Activated CD8-positive, alpha-beta T cell treated with anti-CD3 and anti-CD28 coated beads, Interleukin-2, amount 10 ng/mL, durations not matched to agents 7 days and 5 days (primary cell): Measurements from ENCODE around the gene IGFBP5. TPM values are rescaled to one million over a fixed set of nuclear protein-coding genes. Genes with fewer than 3 reads are reported as not detected.
A peak's percentile ranks its signal among the peaks of the same experiment; 100 is the strongest.

Experiments
- ATAC-seq: fragments of 150-1000 bp; cut with Tn5 transposase; one replicate; pipeline ENCODE4 v1.10.0; 2021; ENCODE audit warnings: moderate library complexity
- CTCF ChIA-PET: fragments of 350-600 bp; sonication (Branson Sonifier 250); formaldehyde crosslinking; loops from one replicate; lab custom pipeline; 2021; ENCODE audit warnings: antibody characterized with exemption; lab: Charles Lee
- POLR2A ChIA-PET: fragments of 350-600 bp; sonication (Branson Sonifier 250); formaldehyde crosslinking; loops from one replicate; lab custom pipeline; 2021; ENCODE audit warnings: antibody characterized with exemption; lab: Charles Lee
- DNase-seq: peaks from one replicate; pipeline ENCODE4 v3.0.0-alpha.2; 2020
- H3K27ac Mint-ChIP-seq: one replicate; pipeline ENCODE4 v1.8.0; 2021; ENCODE audit warnings: mild to moderate bottlenecking, mixed read lengths
- H3K27me3 Mint-ChIP-seq: one replicate; pipeline ENCODE4 v1.8.0; 2021; ENCODE audit warnings: low read depth, mixed read lengths
- H3K36me3 Mint-ChIP-seq: one replicate; pipeline ENCODE4 v1.8.0; 2021; ENCODE audit warnings: low read depth, mixed read lengths
- H3K4me1 Mint-ChIP-seq: one replicate; pipeline ENCODE4 v1.8.0; 2021; ENCODE audit warnings: low read depth, mixed read lengths
- H3K4me3 Mint-ChIP-seq: one replicate; pipeline ENCODE4 v1.8.0; 2021; ENCODE audit warnings: mild to moderate bottlenecking, mixed read lengths
- H3K9me3 Mint-ChIP-seq: one replicate; pipeline ENCODE4 v1.8.0; 2022; ENCODE audit warnings: mixed read lengths; ENCODE audit not compliant: insufficient read depth
- total RNA-seq, 2 experiments: library from RNA; stranded (reverse); gene quantifications; one replicate each; pipeline ENCODE4 v1.2.3, GENCODE V29; 2021

The IGFBP5 gene
- total RNA-seq, 2 experiments from 2014 or later = 0.08 to 0.18 TPM

GRCh38 chr2:216693414-216694080 lies 1.8 kb downstream of the IGFBP5 start:
- CTCF ChIA-PET = interaction anchor here (0.5 to 2.1 kb wide), 11 partner anchors 10 to 1063 kb away, joined by 3 to 11 read pairs (median 3); no protein-coding TSS in a partner anchor
- DNase-seq (peak; percentile 35), ATAC-seq (no peak)
- Mint-ChIP-seq H3K36me3 (no peaks in the 10 kb centered on the region), H3K27ac (no peak overlapping the region), H3K9me3 (no peaks in the 10 kb centered on the region), H3K4me1 (peaks cover 41% of the 10 kb centered on the region), H3K4me3 (peak overlapping the region; percentile 59), H3K27me3 (peaks cover 65% of the 10 kb centered on the region)
- POLR2A ChIA-PET = interaction anchor here (0.7 kb wide), 2 partner anchors 744 to 1039 kb away, joined by 3 read pairs; no protein-coding TSS in a partner anchor

- Mint-ChIP-seq H3K27ac (peak overlapping the region; percentile 80), H3K4me1 (peaks cover 41% of the 10 kb centered on the region), H3K36me3 (no peaks in the 10 kb centered on the region), H3K4me3 (peak overlapping the region; percentile 85), H3K27me3 (peaks cover 63% of the 10 kb centered on the region), H3K9me3 (no peaks in the 10 kb centered on the region)
- POLR2A ChIA-PET = interaction anchor here (0.6 to 0.7 kb wide), 2 partner anchors 745 to 1003 kb away, joined by 3 read pairs; no protein-coding TSS in a partner anchor
- CTCF ChIA-PET = interaction anchor here (0.7 to 2.1 kb wide), 5 partner anchors 10 to 1064 kb away, joined by 3 to 11 read pairs (median 3); no protein-coding TSS in a partner anchor
- ATAC-seq = peak; percentile 70
- DNase-seq = peak; percentile 89
Measured at GRCh38 chr2:216692636-216693413, 2.5 kb downstream of the IGFBP5 start.

GRCh38 chr2:216690853-216691741 lies 4.3 kb downstream of the IGFBP5 start:
- peaks cover 52% of the 10 kb centered on the region for H3K27me3 Mint-ChIP-seq
- ChIA-PET CTCF (interaction anchor here (1.0 to 1.4 kb wide), 3 partner anchors 9 to 1022 kb away, joined by 3 read pairs; no protein-coding TSS in a partner anchor), POLR2A (no interaction called here)
- H3K4me3 Mint-ChIP-seq = peak overlapping the region; percentile 59
- no peak overlapping the region for H3K27ac Mint-ChIP-seq
- DNase-seq (peak; percentile 54), ATAC-seq (peak; percentile 31)
- H3K4me1 Mint-ChIP-seq = peaks cover 38% of the 10 kb centered on the region
- no peaks in the 10 kb centered on the region for H3K9me3 Mint-ChIP-seq
- H3K36me3 Mint-ChIP-seq = no peaks in the 10 kb centered on the region

DNA sequence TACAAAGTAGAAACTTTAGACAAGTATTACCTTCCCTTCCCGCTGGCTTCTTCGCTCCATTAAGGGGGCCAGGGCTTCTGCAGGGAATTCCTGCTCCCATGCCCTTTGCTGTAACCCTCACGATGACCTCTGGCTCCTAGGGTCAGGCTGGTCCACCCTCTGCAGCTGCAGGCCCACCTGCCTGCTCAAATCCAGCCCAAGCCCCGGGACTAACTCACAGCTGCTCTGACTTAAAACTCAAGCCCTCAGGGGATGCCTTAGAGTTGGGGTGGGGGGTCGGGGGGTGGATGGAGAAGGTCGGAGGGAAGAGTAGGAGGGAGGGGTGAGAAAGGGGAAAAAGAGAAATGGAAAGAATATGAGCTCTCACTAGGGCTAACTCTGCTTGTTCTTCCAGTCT lies 4.9 kb downstream of the IGFBP5 start:
- Mint-ChIP-seq H3K36me3 (no peaks in the 10 kb centered on the region), H3K27ac (no peak overlapping the region), H3K9me3 (no peaks in the 10 kb centered on the region), H3K4me1 (peaks cover 37% of the 10 kb centered on the region), H3K27me3 (peaks cover 47% of the 10 kb centered on the region), H3K4me3 (no peak overlapping the region)
- no peak for ATAC-seq
- CTCF ChIA-PET = interaction anchor here (1.4 kb wide), 1 partner anchor 1023 kb away, joined by 3 read pairs; no protein-coding TSS in a partner anchor
- POLR2A ChIA-PET = no interaction called here
- DNase-seq = no peak

DNA sequence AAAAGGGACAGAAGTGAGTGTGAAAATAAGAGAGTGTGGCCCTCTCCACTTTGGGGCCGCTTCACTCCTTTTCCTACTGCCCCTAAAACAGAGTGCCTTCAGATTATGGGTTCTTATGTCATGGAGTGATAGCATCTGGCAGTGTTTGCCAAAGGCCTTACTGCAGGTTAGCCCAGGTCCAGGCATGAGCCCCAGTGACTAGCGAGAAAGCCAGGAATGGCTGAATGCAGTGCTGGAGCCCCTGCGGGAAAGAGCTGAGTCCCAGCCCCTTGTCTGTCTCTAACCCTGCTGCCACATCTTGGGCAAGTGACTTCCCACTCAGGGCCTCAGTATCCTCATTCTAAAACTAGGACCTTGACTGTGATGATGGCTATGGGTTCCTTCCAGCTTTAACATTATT lies 6.0 kb downstream of the IGFBP5 start:
- Mint-ChIP-seq H3K36me3 (no peaks in the 10 kb centered on the region), H3K27me3 (peaks cover 45% of the 10 kb centered on the region), H3K4me3 (no peak overlapping the region), H3K9me3 (no peaks in the 10 kb centered on the region), H3K4me1 (peaks cover 32% of the 10 kb centered on the region), H3K27ac (no peak overlapping the region)
- CTCF ChIA-PET = interaction anchor here (1.6 kb wide), 1 partner anchor 477 kb away, joined by 5 read pairs; no protein-coding TSS in a partner anchor
- no peak for ATAC-seq
- POLR2A ChIA-PET = no interaction called here
- DNase-seq = no peak

GRCh38 chr2:216688731-216689340 lies 6.5 kb downstream of the IGFBP5 start:
- no peak overlapping the region for H3K27ac Mint-ChIP-seq
- POLR2A ChIA-PET = no interaction called here
- H3K27me3 Mint-ChIP-seq = peaks cover 44% of the 10 kb centered on the region
- no peaks in the 10 kb centered on the region for H3K36me3 Mint-ChIP-seq
- ATAC-seq (no peak), DNase-seq (no peak)
- H3K4me1 Mint-ChIP-seq = peaks cover 26% of the 10 kb centered on the region
- CTCF ChIA-PET = interaction anchor here (1.0 to 2.0 kb wide), 4 partner anchors 14 to 1068 kb away, joined by 3 to 10 read pairs (median 4); no protein-coding TSS in a partner anchor
- H3K4me3 Mint-ChIP-seq = no peak overlapping the region
- no peaks in the 10 kb centered on the region for H3K9me3 Mint-ChIP-seq

GRCh38 chr2:216687646-216688045 lies 7.7 kb downstream of the IGFBP5 start:
- no peak overlapping the region for H3K27ac Mint-ChIP-seq
- no peak overlapping the region for H3K4me3 Mint-ChIP-seq
- H3K27me3 Mint-ChIP-seq = peaks cover 45% of the 10 kb centered on the region
- CTCF ChIA-PET = interaction anchor here (1.0 to 2.9 kb wide), 5 partner anchors 13 to 1026 kb away, joined by 3 to 10 read pairs (median 3); no protein-coding TSS in a partner anchor
- POLR2A ChIA-PET = interaction anchor here (1.0 kb wide), 1 partner anchor 190 kb away, joined by 3 read pairs; the partner anchor contains the start of gene RPL37A
- no peak for ATAC-seq
- no peaks in the 10 kb centered on the region for H3K36me3 Mint-ChIP-seq
- no peaks in the 10 kb centered on the region for H3K9me3 Mint-ChIP-seq
- peak; percentile 53 for DNase-seq
- H3K4me1 Mint-ChIP-seq = peaks cover 16% of the 10 kb centered on the region

- ChIA-PET POLR2A (interaction anchor here (1.0 kb wide), 1 partner anchor 189 kb away, joined by 3 read pairs; the partner anchor contains the start of gene RPL37A), CTCF (interaction anchor here (1.0 to 2.9 kb wide), 4 partner anchors 51 to 1026 kb away, joined by 3 to 10 read pairs (median 6); no protein-coding TSS in a partner anchor)
- Mint-ChIP-seq H3K4me1 (peaks cover 15% of the 10 kb centered on the region), H3K4me3 (no peak overlapping the region), H3K27me3 (peaks cover 40% of the 10 kb centered on the region), H3K9me3 (no peaks in the 10 kb centered on the region), H3K27ac (no peak overlapping the region), H3K36me3 (no peaks in the 10 kb centered on the region)
- ATAC-seq = no peak
- no peak for DNase-seq
Measured at GRCh38 chr2:216687111-216687510, 8.2 kb downstream of the IGFBP5 start.

GRCh38 chr2:216685327-216685875 lies 9.9 kb downstream of the IGFBP5 start:
- peaks cover 11% of the 10 kb centered on the region for H3K4me1 Mint-ChIP-seq
- H3K27ac Mint-ChIP-seq = no peak overlapping the region
- no peaks in the 10 kb centered on the region for H3K36me3 Mint-ChIP-seq
- no peak for DNase-seq
- CTCF ChIA-PET = interaction anchor here (0.8 to 2.9 kb wide), 5 partner anchors 10 to 1028 kb away, joined by 3 to 8 read pairs (median 4); partner anchors contain the start of gene IGFBP5
- POLR2A ChIA-PET = no interaction called here
- peaks cover 28% of the 10 kb centered on the region for H3K27me3 Mint-ChIP-seq
- H3K4me3 Mint-ChIP-seq = no peak overlapping the region
- ATAC-seq = no peak
- no peaks in the 10 kb centered on the region for H3K9me3 Mint-ChIP-seq

DNA sequence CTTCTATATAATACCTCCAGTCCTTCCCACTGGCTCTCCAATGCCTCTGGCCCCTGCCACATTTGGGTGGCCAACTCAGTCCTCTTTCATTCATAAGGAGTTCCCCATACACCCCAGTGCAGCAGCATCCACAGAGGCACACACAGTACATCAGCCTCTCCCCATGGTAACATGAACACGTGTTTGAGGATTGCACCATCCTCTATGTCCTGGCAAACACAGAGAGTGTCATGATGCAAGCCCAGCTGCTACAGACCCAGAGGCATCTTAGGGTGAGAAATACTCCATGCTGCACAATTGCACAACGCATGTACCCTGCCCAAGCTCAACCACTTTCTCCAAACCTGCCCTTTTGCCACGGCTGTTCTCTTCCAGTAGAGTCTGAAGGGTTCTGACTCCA lies 11.5 kb downstream of the IGFBP5 start:
- ATAC-seq = no peak
- peaks cover 19% of the 10 kb centered on the region for H3K27me3 Mint-ChIP-seq
- POLR2A ChIA-PET = no interaction called here

More for the DNA sequence above, 11.5 kb downstream of the IGFBP5 start:
- Mint-ChIP-seq H3K4me1 (peaks cover 11% of the 10 kb centered on the region), H3K36me3 (no peaks in the 10 kb centered on the region), H3K9me3 (no peaks in the 10 kb centered on the region), H3K4me3 (no peak overlapping the region), H3K27ac (no peak overlapping the region)
- CTCF ChIA-PET = interaction anchor here (0.9 to 2.1 kb wide), 4 partner anchors 12 to 1029 kb away, joined by 3 to 8 read pairs (median 6); partner anchors contain the start of gene IGFBP5
- DNase-seq = no peak
